GM19193 (cell line): ENCODE data around the gene RAPGEF5.

Experiments used
- POLR2A ChIP-seq: IDR thresholded peaks from 4 replicates; pipeline ENCODE4 v1.6.1; 2011; ENCODE audit not compliant: insufficient read depth, insufficient read length; ENCODE audit errors: extremely low read depth

Gene RAPGEF5

DNA sequence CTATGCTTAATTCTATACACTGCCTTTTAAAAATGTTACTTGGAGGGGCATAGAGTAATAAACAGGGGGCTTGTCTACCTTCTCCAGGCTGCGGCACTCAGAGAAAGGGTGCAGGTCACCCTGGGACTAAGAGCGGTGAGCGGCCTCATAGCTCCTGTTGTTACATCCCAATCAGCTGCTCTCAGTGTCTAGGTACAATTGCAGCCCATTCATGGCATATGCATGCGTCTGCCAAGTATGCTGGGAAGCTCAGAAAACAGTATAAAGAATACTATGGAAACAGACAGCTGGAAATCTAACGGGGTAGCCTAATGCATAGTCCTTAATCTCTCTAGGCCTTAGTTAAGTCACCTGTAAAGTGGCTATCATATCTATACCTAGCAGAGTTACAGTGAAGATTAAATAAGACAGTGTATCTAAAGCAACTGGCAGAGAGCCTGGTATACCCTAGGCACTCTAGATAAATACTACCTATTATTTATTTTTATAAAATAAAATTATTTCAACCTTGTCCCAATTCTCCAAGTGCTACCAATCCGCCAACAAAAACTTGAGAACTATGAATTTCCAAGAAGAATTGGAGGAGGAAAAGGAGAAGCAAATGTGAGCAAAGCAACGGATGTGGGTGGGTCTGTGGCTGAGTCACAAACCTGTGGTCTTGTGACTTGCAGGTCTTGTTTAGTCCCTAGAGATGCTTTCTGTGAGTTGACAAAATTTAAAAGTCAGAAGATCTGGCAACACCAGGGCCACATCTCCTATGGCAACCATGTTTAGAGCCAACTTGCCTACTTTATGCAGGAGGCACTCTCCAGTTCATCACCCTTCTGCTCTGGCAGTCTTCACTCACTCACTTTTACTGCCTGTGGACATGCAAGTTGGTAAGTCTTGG is 183.0 kb downstream of the RAPGEF5 start:
- TF ChIP-seq POLR2A, result no peak

DNA sequence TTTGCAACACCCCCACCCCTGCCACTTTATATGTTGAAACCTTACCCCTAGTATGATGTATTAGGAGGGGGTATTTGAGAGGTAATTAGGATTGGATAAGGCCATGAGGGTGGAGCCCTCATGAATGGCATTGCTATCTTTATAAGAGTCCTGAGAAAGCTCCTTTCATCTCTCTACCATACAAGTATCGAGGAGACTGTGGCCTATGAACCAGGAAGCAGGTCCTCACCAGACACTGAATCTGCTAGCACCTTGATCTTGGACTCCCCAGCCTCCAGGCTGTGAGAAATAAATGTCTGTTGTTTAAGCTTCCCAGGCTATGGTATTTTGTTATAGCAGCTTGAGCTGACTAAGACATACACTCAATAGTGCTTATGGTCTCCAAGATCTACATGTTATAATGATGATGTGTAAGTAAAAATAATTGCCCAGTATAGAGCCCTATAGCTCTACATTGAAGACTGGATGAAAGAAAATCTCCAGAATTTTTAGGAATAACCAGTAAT is 188.8 kb downstream of the RAPGEF5 start:
- no peak for TF ChIP-seq POLR2A

- TF ChIP-seq POLR2A, result no peak
These were observed 189.5 kb downstream of the RAPGEF5 start for GRCh38 chr7:22167482-22167881.

DNA sequence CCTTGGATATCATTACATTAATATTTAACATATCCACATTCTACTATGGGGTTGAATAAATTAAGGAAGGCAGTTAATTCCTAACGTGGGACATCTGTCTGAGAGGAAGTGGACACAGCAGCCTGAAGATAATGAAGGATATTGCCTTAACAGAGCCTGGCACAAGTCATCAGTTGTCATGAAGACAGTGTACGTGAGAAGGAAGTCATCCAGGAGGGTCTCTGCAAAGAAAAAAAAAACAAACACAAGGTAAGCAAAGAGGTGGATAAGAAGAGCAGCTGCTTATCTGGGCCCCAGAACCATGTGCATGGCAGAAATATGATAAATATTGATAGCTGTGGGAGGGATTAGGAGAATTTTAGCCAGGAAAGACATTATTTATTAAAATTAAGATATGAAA is 190.0 kb downstream of the RAPGEF5 start:
- no peak for TF ChIP-seq POLR2A

DNA sequence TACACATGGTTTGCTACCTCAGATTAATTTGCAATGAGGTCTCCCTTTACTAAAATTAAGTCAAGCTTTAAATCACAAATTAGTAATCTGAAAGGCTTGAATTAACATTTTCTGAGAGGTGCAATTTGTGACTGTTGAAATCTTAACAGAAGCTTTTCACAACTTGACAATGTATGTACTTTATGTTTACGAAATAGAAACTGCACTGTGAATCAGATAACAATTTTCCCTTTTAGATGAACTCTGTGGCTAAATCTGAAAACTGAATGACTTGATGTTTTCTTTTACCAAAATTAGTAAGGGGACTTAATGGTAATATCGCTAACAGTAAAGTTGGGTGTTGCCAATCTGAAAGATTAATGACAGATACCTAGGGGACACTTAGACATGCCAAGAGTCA is 197.6 kb downstream of the RAPGEF5 start:
- no peak for TF ChIP-seq POLR2A

DNA sequence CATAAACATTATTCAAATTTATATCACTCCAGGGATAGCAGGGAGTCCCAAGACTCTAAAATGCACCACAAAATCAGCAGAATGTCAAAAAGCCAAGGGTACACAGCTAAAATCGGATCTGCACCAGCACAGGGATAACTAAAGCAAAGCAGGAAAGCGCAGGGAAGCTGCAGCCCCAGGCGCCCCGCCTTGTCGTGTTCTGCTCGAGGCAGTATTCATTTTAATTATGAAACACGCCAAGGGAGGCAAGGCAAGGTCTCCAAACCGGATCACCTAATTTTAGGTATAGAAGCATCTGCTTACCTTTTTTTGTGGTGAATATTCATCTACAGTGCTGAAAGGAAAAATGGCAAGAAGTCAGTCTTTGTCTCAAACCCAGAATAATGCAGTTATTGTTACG is 199.4 kb downstream of the RAPGEF5 start:
- no peak for TF ChIP-seq POLR2A

- TF ChIP-seq POLR2A, result no peak
These were observed 200.7 kb downstream of the RAPGEF5 start for GRCh38 chr7:22156205-22156604.

GRCh38 chr7:22154143-22154529 is 202.8 kb downstream of the RAPGEF5 start:
- TF ChIP-seq POLR2A, result no peak

DNA sequence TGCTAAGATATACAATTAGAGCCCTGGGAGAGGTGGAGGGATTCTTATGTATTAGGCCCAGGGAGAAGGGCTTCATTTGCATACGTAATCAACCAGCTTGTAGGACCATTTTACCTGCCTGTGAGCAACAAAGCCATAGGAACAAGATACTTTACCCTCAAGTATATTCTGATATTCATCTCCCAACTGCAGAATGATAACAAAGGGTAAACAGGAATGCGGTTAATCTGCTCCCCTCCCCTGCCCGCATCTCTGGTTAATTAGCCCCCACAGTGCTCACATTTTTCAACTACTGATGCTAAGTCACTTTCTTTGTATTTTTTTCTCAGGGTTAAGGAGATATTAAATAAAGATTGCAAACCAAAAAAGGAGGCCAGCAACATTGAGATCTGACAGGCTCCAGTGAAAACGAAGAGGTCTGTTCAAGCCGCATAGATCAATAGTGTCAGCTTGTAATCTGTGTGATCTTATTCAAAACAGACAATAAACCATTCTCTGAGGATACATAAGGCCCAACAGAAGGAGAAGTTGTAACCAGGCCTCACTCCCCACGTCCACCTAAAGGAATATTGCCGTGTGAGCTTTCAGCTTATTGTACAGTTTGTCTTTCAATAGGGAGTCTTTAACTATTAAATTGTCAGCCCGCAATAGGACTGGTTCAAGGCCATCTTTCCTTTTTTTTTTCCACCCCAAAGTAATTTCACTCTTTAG is 203.4 kb downstream of the RAPGEF5 start:
- TF ChIP-seq POLR2A, result no peak

DNA sequence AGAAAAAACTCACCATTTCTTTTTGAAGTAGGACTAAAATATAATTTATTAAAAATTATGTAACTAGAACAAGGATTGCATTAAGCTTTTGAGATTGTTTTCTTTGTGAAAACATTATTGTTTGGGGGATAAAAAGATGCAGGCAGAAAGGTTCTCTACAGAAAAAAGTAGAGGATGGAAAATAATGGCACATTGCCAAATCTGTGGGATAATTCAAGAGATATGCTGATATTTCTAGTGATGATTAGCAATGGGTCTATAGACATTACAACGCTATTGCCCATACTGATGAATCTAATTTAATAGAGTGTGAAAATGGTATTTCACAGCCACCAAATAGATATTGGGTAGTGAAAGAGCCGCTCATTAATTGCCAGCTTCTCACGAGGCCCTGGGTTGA is 204.3 kb downstream of the RAPGEF5 start:
- no peak for TF ChIP-seq POLR2A

DNA sequence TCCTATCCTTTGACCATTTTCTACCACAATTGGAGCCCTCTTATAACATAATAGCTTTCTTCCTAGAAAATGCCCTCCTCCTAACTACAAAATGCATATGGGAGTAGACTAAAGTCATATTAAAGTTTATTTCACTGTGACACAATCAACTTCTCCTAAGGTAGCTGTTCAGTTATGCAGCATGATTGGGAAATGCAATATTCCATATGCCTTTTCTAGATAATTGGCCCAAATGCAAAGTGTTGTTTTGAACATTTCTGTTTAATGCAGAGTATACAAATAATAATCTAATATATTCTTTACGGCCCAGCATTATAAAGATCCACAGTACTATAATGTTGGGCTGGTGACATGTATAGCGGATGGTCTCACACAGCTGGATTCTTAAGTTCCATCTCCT is 205.1 kb downstream of the RAPGEF5 start:
- TF ChIP-seq POLR2A, result no peak

DNA sequence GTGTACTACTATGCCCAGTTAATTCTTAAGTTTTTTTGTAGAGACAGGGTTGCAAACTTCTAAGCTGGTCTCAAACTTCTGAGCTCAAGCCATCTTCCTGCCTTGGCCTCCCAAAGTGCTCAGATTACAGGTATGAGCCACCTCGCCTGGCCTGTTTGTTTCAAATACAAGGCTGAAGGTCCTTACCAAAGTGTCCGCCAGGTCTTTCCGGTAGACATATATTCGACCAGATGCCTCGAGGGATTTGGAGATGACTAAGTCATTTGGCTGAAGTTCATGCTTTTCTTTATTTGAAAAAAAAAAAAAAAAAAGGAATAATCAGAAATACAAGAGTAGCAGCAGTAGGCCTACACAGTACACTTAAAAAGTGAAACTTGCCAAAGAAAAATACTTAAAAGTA is 206.7 kb downstream of the RAPGEF5 start:
- no peak for TF ChIP-seq POLR2A

DNA sequence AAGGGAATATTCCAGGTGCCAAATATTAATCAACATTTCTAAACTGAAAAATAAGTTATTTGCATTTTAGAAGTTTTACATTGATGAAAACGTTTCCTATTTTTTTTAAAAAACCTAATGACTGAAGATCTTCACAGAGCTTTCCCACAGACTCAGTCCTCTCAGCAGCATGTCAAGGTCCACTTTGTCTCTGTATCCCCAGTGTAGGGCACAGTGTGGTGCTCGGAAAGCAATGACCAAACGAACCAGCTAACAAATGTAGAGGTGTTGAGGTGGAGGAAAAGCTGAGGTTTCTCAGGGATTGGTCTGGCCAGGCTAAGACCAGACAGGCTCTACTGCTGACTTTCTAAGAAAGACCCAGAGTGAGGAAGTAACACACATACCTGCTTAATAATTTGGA is 209.1 kb downstream of the RAPGEF5 start:
- no peak for TF ChIP-seq POLR2A

- TF ChIP-seq POLR2A, result no peak
These were observed 209.9 kb downstream of the RAPGEF5 start for GRCh38 chr7:22146961-22147512.

DNA sequence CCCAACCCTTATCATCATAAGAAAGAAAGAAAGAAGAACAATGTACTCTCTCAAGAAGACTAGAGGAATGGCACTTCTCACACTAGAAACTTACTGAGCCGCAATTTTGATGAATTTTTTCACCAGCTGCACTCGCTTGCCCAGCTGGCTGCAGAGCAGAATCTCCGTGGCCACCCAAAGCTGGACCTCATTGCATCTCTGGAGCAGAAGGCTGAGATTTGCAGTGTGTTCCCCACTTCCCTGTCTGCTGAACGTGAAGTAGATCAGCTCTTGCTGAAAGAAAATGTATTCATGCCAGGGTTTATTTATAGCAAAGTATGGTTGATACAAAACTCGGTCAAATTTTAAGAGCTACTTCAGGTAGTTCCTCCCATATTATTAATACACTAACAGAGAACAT is 212.0 kb downstream of the RAPGEF5 start:
- no peak for TF ChIP-seq POLR2A
